ENCODE results near the gene SRSF4.

- TF ChIP-seq TAF1 (IDR thresholded peaks at IDR 0.05; ENCODE audit: borderline replicate concordance, low read depth, low read length): no peak
- no peak for TF ChIP-seq POLR2A (IDR thresholded peaks at IDR 0.05; ENCODE audit: low read depth, low read length)
- TF ChIP-seq POLR2AphosphoS5 (IDR thresholded peaks at IDR 0.05; ENCODE audit: low read depth, low read length): no peak
Measured at GRCh38 chr1:29121516-29121935, 60.2 kb downstream of the SRSF4 start.

Measured in GM12892 (cell line).